ENCODE results near the gene ZMYM5. TPM values are rescaled to one million over a fixed set of nuclear protein-coding genes. Genes with fewer than 3 reads are reported as not detected.

ZMYM5 gene
- total RNA-seq, result 7.0 and 8.6 TPM in 2 replicates

DNA sequence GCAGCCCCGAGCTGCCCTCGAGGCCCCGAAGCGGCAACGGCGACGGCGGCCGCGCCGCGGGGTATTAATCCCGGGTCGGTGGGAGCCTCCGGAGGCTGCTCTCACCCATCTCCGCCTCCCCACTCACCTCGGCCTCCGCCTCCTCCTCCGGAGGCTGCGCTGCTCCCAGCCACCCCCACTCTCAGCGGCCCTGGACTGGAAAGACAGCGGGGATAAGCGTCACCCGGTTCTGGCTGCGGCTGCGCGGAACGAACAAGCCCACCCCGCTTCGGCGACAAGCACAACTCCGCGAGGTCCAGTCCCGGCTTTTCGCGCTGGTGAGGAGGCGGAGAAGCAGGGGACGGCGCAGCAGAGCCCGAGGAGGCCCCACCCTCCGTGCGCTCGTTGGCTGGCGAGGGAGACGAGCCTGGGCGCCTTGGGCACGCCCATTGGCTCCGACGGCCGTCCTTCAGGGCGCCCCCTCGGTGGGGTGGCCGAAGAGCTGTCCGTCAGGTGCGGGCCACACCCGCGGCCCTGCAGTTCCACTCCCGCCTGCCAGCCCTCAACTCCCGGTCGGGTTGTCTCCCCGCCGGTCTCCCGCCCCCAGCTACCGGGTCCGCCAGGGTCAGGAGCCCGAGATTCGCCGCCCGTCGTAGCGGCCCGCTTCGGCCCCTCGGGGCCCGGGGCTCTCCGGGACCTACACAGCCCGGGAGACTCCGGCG is at the start of gene ZMYM5:
Gene ZMYM5, minus strand, starts transcription at position 327 of the 701 bp plus-strand sequence. CDS start 11,469 bp downstream, outside the sequence.

DNA sequence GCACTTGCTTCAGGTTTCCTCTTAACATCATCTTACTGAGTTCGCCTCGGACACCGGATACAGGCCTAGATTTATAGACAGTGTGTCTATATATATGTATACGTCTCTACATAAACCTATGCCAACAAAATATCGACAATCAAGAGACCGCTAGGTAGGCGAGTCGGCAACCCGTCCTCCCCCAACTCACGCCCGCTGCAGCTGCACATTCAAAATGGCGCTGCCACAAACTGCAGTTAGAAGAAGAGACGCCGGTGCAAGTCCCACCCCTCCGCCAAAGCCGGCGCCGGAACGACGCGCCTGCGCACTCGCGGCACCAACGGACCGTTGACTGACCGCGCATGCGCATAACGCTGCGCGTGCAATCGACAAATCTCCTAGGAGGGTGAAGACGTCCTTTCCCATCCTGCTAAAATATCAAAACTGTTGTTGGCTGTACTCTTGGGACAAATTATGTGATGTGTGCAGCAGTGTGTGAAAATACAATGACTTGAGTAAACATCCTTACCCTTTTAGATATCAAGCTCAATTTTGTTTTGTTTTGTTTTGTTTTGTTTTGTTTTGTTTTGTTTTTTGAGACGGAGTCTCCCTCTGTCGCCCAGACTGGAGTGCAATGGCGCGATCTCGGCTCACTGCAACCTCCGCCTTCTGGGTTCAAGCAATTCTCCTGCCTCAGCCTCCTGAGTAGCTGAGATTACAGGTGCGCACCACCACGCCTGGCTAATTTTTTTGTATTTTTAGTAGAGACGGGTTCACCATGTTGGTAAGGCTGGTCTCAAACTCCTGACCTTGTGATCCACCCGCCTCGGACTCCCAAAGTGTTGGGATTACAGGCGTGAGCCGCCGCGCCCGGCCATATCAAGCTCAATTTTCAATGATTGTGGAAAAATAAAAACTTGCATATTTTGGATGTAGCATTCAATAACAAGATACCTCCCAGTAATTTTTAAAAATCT is 80.4 kb downstream of the ZMYM5 start, which contains the start of gene PSPC1:
Gene PSPC1, minus strand, starts transcription at position 219 of the 956 bp plus-strand sequence. Its CDS starts 188 bp downstream, at position 31.

Other genes with a start within 250 kb of the ZMYM5 start
- gene MPHOSPH8, start 230.0 kb downstream of the ZMYM5 start, total RNA-seq, result 8.8 and 14.9 TPM in 2 replicates
- 37.1 and 56.5 TPM in 2 replicates for gene PSPC1, start 80.7 kb downstream of the ZMYM5 start, total RNA-seq
- 35.2 and 36.7 TPM in 2 replicates for gene ZMYM2, start 95.1 kb upstream of the ZMYM5 start, total RNA-seq

Data from subcutaneous preadipocyte (primary cell).